ENCODE measurements around the gene PLCL2.

- TF ChIP-seq CTCF (conservative IDR thresholded peaks at IDR 0.05 in 1 of 2, IDR thresholded peaks at IDR 0.05 in 1 of 2; ENCODE audit: extremely low read depth in 1 of 2, insufficient read depth in 1 of 2, low read depth in 1 of 2, low read length in 2 of 2) (no peak), EZH2 (IDR thresholded peaks at IDR 0.05; ENCODE audit: borderline replicate concordance, low read length) (no peak)
Measured at GRCh38 chr3:16907243-16907642, 22.5 kb downstream of the PLCL2 start.

Data from mammary epithelial cell (primary cell).